GM21737 (cell line): ENCODE data around the gene SACS.
"Not testable (repeated sequence)": the region's sequence is repeated elsewhere in the genome, so short reads cannot be mapped to it uniquely, and the experiment has no call there.

Experiments
- ATAC-seq: cut with Tn5 transposase; IDR thresholded peaks from one replicate; pipeline ENCODE4 v1.9.1; 2021; ENCODE audit warnings: mild to moderate bottlenecking, moderate library complexity; ENCODE audit not compliant: unreplicated experiment

SACS gene

DNA sequence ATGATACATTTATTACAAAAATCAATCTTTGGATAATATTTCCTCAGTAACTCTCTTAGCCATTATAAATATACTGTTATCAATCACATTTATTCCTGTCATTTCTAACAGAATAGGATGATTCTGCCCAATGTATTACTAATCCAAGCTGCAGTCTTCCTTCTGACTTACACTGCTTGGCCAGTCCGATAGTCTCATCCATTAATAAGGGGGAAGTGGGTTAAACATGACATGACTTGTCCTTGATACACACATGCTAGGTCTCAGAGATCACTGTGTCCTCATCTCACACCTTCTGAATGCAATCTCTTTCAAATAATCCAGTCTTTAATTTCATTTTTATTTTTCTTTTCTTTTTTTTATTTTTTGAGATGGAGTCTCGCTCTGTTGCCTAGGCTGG is 18.8 kb downstream of the SACS start:
- ATAC-seq = no peak

DNA sequence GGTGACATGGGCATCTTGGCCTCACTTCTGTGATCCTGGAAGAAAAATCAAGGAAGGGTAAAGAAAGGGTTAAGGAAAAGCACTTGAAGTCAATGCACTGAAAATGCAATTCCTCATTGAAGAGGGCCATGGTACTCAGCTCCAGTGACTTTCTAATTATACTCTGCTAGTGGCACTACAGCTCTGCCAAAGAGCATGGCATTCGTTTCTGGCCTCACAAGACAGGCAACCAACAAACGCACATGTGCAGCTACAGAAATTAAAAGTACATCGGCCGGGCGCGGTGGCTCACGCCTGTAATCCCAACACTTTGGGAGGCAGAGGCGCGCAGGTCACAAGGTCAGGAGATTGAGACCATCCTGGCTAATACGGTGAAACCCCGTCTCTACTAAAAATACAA is 21.8 kb downstream of the SACS start:
- ATAC-seq = no peak

DNA sequence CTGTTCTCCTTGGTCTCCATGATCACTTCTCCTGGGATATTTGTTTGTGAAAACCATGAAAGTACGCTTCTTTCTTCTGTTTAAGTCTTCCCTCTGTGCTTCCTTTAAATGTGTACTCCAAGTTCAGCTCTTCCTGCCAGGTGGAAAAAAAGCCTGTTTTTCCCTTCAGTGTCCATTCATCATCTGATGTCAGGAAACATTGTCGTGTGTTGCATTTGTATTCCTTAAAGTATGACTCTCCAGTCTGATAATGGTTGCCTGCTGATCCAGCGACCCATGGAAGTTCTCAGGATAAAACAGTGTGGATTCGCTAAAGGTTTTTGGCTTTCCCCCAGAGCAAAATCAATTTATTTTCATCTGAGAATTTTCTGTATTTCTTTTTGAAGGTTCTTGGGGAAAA is 22.3 kb downstream of the SACS start:
- no peak for ATAC-seq

DNA sequence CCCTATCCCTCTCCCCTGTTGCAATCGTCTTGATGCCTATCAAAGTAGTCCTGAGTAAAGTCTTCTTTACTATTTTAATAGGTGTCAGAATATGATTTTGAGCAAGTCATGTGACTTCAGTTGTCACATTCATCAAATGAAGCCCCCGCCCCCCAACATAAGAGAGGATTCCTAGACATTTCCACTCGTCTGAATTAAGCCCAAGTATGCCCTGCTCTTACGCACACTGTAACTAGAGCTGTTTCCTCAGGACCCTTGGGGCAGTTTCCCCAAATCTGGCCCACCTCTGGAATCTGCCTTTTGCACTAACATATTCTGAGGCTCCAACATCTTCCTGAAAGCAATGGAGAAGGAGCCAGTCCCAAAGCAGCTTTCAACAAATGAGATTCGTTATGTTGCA is 25.5 kb downstream of the SACS start:
- no peak for ATAC-seq

DNA sequence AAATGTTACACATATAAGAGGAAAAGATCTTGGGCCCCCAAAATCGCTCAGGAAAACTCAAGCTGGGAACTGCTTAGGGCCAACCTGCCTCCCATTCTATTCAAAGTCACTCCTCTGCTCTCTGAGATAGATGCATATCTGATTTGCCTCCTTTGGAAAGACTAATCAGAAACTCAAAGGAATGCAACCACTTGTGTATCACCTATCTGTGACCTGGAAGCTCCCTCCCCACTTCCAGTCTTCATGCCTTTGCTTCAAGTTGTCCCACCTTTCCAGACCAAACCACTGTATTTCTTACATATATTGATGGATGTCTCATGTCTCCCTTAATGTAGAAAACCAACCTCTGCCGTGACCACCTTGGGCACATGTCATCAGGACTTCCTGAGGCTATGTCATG is 32.3 kb downstream of the SACS start:
- not testable (repeated sequence) for ATAC-seq

DNA sequence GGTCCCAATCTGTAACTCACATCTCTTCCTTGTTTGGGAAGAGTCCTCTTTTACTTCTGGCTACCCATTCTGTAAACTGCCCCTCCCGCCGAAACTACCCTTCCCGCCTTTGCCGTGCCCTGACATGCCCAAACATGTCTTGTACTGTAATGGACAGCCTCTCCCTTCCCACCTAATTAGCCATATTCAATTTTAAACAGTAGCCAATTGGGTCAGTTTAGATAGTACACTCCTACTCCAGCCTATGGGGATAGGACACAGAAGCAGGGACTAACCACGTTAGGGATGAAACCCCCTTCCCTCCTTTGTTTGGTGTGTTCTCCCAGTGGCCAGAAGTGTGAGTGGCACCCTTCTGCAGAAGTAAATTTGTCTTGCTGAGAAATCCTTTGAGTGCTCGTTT is 34.2 kb downstream of the SACS start:
- no peak for ATAC-seq

DNA sequence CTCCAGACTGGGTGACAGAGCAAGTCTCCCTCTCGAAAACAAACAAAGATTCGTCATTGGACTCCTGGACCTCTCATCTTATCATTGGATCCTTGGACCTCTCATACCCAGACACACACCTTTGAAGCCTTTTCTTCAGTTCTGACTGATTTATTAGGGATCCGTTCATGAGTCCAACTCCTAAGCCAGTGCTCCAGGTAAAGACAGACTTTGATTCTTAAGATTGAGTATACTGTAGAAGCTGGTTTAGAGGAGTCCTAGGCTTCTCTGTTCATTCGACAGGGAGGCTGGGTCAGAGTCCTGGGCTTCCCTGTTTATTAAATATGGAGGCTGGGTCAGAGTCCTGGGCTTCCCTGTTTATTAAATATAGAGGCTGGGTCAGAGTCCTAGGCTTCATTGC is 38.7 kb downstream of the SACS start:
- no peak for ATAC-seq

DNA sequence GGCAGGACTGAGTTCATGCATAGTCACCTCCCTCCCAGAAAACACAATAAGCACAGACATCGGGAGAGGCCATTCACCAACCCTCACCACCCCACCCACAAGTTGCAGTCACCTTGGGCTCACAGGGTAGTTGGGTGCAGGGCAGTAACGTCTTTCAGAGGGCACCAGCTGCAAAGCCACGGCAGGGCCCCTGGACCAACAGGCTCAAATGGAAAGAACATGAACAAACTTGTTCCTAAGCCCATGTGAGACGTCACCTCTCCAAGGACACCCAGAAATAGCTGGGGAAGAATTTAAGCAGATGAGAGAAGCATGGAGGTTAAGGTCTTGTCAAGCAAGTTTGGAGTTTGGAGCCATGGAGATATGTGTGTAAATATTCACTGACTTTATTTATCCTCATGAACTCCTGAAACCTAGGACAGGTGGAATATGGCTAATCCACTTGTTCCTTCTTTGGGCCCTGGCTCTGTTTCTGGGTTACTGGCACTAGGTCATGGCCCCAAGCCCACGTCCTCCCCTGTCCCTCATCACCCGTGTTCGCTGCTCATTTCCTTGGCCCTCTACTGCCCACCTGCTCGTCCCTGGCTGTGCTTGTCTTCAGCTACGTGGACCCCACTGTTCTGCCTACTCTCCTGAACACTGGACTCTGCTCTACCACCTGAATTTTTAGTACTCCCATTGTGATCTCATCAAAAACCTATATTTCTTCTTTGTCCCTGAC is 40.4 kb downstream of the SACS start:
- no peak for ATAC-seq

DNA sequence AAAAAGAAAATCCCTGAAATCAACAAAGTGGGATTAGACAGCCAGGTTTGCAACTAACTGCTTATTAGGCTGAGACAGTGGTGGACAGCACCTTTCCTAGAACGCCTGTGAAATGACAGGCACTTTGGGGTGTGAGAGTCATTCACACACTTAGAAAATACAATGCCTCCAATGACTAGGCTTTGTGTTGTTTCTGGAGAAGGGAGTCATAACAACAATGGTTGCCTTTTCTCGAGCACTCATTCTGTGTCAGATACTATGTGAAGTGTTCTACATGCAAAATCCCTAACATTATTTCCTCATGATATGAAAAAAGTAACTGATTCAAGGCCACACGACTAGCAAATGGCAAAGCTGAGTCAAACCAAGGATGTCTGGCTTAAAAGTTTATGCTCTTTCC is 41.2 kb downstream of the SACS start:
- ATAC-seq = no peak

DNA sequence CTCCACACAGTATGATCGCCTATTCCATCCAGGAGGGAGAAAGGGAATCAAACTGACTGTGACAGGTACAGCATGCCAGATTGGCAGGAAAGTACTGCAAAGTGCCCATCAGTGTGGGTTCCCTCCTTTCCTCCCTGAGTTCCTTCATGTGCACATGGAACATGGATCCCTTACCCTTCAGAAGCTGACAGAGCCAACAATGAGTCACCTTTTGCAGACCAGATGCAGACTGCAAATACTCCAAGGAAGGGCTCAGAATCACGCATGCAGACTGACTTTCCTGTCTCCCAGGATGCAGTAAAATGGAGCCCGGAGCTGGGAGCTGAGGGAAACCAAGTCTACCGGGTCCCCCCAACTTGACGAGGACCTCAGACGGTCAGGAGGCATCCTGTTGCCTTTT is 41.8 kb downstream of the SACS start:
- ATAC-seq = no peak

DNA sequence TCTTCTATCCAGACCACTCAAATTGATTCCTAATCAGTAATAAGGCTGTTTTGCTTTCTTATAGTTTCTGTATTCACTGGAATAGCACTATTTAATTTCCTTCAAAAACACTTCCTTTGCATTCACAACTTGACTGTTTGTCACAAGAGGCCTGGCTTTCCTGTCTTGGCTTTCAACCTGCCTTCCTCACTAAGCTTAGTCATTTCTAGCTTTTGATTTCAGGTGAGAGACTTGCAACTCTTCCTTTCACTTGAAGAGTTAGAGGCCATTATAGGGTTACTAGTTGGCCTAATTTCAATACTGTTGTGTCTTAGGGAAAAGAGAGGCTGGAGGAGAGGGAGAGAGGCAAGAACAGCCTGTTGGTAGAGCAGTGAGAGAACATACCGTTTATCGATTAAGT is 47.0 kb downstream of the SACS start:
- peak; percentile 46 for ATAC-seq

DNA sequence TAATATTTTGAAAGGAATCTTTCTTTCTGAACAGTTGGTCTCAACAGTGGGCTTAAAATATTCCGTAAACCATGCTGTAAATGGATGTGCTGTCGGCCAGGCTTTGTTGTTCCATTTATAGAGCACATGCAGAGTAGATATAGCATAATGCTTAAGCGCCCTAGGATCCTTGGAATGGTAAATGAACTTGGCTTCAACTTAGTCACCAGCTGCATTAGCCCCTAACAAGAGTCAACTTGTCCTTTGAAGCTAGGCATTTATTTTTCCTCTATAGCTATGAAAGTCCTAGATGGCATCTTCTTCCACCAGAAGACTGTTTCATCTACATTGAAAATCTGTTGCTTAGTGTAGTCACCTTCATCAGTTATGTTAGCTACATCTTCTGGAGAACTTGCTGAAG is 47.6 kb downstream of the SACS start:
- ATAC-seq = no peak

DNA sequence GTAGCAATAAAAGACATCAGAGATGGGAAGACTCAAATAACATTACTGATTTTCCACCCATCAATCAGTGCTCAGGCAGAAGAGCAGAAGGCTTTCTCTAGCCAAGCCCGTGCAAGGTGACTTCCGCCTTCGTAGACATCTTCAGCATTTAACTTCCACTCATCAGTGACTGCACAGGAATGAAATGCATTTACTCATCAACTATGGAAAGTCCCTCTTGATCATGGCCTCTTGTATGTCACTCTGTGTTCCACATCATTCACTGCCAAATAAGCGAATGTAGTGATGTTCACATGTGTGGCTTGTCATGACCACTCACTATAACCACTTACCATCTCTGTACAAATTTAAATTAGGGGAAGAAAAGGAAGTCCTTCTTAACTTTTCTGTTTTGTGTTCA is 49.4 kb downstream of the SACS start:
- peak; percentile 89 for ATAC-seq

DNA sequence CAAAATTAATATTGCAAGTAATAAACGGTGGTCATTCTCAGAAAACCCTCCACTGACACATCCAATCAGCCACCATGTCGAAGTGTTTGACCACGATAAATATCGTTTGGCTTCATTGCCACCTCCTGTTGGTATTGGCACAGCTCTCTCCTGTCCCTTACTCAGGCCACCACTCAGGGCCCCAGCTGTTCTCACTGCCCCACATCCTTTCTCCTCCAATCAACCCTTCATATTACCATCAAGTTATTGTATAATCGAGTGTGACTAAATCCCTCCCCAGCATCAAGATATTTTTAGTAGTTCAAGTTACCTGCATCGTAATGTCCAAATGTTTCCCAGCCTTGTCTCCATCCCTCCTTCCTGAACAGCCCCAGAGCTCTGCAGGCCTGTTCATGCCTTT is 50.4 kb downstream of the SACS start:
- no peak for ATAC-seq

DNA sequence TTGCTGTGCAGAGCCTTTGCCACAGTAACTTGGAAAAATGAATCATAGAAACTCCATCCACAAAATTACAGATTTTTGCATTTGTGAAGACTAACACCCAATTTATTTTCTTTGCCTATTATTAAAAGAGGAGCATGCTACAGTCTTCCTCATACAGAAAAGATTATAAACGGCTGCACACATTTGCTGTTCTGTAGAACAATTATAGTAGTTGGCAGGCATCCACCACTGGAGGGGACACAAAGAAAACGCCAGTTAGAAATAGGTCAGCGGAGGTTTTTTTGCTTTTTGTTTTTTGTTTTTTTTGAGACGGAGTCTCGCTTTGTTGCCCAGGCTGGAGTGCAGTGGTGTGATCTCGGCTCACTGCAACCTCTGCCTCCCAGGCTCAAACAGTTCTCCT is 51.6 kb downstream of the SACS start:
- no peak for ATAC-seq

DNA sequence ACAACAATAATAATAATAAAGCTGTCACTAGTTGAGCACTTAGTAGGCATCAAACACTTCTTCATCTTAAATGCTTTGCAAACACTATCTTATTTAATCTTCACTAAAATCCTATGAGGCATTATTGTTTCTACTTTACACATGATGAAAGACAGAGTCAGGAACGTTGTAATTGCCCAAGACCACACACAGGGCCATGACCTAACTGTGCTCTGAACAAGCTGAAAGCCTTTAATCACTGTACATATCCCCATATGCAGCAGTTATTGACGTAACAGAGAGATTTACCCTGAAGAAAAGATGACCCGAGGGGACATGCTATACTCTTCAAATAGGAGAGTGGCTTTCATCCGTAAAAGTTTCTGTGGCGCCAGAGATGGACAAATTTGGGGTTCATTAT is 53.0 kb downstream of the SACS start:
- ATAC-seq = no peak

DNA sequence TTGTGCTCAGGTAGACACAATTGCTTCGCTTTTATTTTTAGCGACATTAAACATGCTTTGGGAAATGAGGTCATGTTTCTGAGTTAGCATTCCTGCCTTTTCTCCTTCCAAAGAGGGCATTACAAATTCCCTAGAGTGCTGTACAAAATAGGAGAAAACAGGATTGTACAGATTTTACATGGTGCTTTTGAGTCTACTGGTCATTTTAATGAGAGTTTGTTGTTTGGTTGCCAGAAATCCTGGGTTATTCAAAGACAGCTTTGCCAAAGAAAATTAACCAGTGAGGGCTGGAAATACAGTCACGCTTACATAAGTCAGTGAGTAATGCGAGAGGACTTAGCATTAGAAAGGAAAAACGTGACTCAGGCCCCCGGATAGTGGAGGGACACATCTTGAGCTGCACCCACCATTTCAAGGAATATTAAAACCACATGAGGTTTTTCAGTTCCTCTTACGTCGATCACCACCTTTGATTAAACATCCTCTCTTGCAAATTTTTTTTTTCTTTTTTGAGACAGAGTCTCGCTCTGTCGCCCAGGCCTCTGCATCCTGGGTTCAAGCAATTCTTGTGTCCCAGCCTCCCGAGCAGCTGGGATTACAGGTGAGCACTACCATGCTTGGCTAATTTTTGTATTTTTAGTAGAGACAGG is 55.4 kb downstream of the SACS start:
- no peak for ATAC-seq

DNA sequence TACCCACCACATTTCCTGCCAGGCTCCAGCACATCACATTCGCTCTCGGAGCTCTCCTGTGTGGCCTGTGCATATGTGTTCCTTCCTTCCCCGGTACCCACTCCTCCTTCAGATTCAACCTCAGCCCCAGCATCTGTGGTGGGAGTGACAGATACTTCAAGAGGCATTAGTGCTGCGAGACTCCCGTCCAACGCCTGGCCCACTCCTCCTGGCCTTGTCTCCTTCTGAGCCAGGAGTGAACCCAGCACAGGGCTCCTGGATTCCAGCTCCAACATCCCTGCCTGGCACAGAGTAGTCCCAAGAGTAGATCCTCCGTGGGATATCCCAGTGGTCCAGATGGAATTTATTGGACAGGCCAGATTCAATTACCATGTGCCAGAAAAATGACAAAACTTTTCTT is 55.9 kb downstream of the SACS start:
- no peak for ATAC-seq

DNA sequence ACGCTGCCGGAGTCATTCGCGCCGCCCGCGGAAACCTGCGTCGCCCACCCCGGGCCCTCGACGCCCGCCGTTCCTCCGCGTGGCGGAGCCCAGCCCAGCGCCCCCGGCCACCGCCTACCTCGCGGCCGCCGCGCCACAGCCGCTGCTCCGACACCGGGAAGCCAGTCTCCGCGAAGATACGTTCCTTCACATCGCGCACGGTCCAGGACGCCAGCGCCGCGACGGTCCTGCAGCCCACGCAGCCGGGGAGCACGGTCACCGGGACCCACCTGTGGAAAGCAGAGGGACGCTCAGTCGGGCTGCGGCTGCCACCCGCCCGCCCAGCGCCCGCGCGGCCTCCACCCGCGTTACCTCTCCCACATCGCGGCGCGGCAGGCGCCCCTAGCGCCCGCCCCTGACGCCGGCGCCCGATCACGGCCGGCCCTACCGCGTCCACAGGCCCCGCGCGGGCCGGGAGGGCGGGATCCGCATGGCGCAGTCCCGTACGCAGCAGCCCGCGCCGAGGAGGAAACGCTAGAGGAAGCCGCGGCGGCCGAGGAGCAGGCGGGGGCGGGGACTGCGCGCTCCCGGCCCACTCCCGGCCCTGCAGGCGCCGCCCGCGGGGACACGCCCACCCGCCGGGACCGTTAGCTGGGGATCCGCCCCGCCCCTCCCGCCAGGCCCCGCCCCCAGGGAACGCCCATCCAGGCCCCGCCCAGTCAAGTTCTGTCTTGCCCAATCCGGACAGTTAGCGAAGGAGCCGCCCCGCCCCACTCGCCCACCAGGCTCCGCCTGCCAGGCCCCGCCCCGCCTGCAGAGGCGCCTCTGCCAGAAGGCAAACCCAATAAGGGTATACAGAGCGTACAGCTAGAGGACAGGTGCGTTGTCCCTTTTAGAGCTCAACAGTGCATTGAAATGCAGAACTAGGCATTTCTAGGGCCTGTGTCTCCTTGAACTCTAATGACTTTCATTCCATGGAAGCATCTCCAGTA is 58.2 kb downstream of the SACS start:
- peak; percentile 78 for ATAC-seq

DNA sequence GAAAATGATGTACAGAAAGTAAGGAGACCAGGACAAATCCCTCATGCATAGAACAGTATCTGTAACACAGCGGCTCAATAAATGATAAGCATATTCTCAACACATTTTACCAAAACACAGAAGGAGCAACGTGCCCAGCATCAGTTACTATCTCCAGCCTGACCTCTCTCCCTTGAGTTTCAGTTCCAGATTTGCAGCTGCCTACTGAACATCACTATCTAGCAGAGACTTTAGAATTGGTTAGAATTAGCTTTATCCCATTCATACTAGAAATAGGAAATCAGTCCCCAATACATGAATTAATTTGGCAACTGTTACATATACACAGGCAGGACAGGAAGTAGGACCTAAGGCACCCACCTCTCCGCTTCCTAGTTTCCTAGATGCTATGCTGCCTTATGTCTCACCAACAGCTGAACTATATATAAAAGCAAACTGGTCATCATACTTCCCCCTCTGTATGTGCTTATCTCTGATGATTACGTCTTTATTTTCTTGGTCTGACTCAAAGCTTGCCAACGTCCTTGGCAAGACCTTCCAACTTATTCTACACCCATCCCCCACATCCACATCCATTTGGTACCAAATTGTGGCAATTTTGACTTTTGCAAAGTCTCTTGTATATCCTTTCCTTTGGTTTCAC is 61.1 kb downstream of the SACS start:
- no peak for ATAC-seq

DNA sequence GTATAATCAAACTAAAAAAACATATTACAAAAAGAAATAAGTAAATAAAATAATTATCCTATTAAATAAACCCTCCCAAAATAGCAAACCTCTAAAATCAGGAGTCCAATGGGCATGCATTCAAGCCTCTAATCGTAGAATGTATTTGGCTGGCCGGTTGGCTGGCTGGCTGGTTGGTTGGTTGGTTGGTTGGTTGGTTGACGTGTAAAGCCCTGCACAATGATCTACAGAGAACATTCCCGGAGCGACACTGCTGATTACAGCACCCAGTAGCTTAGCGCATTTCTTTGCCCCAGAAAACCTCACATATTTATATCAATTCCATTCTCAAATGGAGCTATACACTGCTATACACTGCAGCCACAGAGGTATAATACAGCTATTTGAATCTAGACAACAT is 65.6 kb downstream of the SACS start:
- ATAC-seq = no peak
